Measurements from ENCODE around the gene CST11. TPM values are rescaled to one million over a fixed set of nuclear protein-coding genes. Genes with fewer than 3 reads are reported as not detected.

Gene CST11
- polyA plus RNA-seq, 4 donors = not detected

Other genes with a start within 250 kb of the CST11 start
- 10 to 100 TPM; 17.1 to 23.8 (median 22.0) TPM for gene NXT1, start 102.1 kb downstream of the CST11 start, polyA plus RNA-seq (ENCODE audit: insufficient read length in 4 of 4)
- 10 to 100 TPM; 16.0 to 18.4 (median 16.2) TPM for gene GZF1, start 90.7 kb downstream of the CST11 start, polyA plus RNA-seq (ENCODE audit: insufficient read length in 4 of 4)
- 10 to 100 TPM; 15.0 to 22.3 (median 18.7) TPM for gene NAPB, start 31.4 kb downstream of the CST11 start, polyA plus RNA-seq (ENCODE audit: insufficient read length in 4 of 4)
- under 1 TPM in 1 of 4 donors, not detected in 3; 0.10 TPM for gene CSTL1, start 13.2 kb downstream of the CST11 start, polyA plus RNA-seq (ENCODE audit: insufficient read length in 4 of 4)
- gene CST8, start 38.2 kb upstream of the CST11 start, polyA plus RNA-seq (ENCODE audit: insufficient read length in 4 of 4) = not detected
- gene CST9L, start 115.6 kb upstream of the CST11 start, polyA plus RNA-seq (ENCODE audit: insufficient read length in 4 of 4) = not detected
- gene CST9, start 153.0 kb upstream of the CST11 start, polyA plus RNA-seq (ENCODE audit: insufficient read length in 4 of 4) = under 1 TPM in 2 of 4 donors, not detected in 2; 0.05 to 0.17 TPM
- 100 to 1,000 TPM; 137 to 206 (median 155) TPM for gene CST3, start 185.1 kb upstream of the CST11 start, polyA plus RNA-seq (ENCODE audit: insufficient read length in 4 of 4)
- not detected for gene CST4, start 236.2 kb upstream of the CST11 start, polyA plus RNA-seq (ENCODE audit: insufficient read length in 4 of 4)